Activated CD4-positive, alpha-beta T cell treated with anti-CD3 and anti-CD28 coated beads, Interleukin-2, Interleukin-6, amounts not matched to agents 100 ng/mL and 50 ng/mL, durations not matched to agents 16 hours and 8 hours (primary cell): ENCODE measurements around the gene CEP120.
"Not testable (repeated sequence)": the region's sequence is repeated elsewhere in the genome, so short reads cannot be mapped to it uniquely, and the experiment has no call there.

Source experiments
- DNase-seq: peaks from one replicate; pipeline ENCODE4 v3.0.0-alpha.2; 2020

The CEP120 gene

DNA sequence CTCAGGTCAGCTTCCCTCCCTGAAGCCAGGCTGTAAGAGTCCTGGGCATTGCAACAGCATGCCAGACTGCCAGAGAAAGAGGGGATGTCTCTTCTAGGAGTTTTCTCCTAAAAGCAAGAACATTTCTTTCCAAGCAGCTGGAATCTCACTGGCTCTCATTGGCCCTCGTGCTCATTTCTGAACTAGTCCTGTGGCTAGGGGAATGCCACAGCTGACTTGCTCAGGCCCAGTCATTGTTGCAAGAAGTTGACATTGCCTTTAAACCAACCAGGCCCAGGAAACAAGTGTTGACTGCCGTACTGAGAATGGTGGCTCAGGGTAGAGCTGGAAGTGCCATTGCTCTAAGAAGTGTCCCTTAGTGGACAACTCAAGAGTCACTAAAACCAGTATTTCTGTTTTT is 15.0 kb upstream of the CEP120 start:
- DNase-seq: peak; percentile 61

- DNase-seq: no peak
Measured at GRCh38 chr5:123436201-123436600, 13.0 kb upstream of the CEP120 start.

DNA sequence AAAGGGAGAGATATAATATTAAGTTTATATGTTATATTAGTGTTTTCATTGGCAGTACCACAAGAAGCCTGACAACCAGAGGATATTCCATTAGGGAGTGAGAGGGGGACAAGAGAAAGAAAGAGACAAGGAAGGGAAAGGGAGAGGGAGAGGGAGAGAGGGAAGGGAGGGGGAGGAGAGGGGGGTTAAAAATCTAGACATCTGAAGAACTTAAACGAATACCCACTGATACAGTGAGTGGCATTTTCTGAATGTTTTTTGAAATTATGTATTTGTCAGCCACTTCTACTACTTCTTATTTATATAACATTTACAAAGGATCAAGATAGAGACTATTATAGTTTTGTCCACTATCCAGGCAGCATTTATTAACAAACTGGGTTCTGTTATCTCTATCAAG is 11.6 kb upstream of the CEP120 start:
- no peak for DNase-seq

DNA sequence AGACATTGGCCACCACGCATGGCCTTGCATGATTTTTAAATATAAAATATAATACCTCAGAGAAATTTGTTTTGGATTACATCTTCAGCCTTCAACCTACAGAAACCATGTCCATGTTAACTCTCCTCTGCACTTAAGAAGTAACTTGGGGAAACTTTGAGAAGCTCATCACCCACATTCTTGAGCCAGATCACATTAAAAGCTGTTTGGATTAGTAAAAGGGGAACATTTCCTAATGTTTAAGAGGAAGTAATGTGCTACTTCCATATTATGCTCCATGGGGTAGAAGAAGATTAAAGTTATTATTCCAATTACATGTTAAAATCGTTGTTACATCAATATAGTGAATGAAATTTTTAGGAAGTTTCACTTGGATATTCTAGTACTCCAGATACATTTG is 10.4 kb upstream of the CEP120 start:
- DNase-seq: no peak

DNA sequence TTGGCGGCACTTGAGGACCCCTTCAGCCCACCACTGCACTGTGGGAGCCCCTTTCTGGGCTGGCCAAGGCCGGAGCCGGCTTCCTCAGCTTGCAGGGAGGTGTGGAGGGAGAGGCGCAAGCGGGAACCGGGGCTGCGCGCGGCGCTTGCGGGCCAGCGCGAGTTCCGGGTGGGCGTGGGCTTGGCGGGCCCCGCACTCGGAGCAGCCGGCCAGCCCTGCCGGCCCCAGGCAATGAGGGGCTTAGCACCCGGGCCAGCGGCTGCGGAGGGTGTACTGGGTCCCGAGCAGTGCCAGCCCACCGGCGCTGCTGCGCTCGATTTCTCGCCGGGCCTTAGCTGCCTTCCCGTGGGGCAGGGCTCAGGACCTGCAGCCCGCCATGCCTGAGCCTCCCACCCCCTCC is 7.2 kb upstream of the CEP120 start:
- DNase-seq: not testable (repeated sequence)

- peak; percentile 21 for DNase-seq
Measured at GRCh38 chr5:123429993-123430392, 6.8 kb upstream of the CEP120 start.

- DNase-seq: no peak
Measured at GRCh38 chr5:123429221-123429954, 6.2 kb upstream of the CEP120 start.

DNA sequence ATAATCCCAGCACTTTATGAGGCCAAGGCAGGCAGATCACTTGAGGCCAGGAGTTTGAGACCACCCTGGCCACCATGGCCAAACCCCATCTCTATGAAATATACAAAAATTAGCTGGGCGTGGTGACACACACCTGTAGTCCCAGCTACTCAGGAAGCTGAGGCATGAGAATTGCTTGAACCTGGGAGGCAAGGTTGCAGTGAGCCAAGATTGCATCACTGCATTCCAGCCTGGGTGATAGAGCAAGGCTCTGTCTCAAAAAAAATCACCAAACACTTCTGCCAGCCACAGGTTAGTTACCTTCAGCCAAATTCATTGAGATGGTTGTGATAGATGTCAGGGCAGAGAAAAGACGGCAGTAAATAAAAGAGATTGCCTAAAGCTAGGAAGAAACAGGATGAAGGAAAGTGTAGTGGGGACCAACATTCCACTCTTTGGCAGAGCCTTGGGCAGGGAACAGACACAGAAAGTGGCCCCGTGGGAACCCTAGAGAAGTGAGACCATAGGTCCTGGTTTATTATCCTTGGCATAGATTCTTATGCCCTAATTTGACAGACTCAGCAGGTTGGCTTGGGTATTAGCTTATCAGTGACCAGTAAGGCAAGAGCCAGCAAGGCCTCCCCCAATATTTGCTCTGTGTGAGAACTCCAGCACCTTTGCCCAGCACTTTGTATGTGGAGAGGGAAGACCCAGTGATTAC is 5.5 kb upstream of the CEP120 start:
- DNase-seq: no peak

DNA sequence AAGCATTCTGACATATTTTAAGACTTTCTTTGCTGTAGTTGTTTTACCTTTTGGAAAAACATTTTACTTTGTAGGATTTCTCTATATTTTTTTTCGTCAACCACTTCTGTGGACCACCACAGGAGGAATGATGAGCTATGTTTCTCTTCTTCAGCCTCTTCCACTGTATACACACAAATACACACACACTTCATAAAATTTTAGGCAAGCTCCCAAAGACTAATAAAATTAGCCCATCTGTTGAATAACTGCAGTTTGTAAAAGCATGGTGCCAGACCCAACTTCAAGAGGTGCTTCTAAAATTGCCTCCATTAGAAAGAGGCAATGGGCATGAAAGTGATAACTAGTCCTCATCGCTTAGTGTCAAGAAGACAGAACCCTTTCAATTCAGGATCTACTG is 4.1 kb upstream of the CEP120 start:
- no peak for DNase-seq

- no peak for DNase-seq
Measured at GRCh38 chr5:123425431-123425830, 2.2 kb upstream of the CEP120 start.

DNA sequence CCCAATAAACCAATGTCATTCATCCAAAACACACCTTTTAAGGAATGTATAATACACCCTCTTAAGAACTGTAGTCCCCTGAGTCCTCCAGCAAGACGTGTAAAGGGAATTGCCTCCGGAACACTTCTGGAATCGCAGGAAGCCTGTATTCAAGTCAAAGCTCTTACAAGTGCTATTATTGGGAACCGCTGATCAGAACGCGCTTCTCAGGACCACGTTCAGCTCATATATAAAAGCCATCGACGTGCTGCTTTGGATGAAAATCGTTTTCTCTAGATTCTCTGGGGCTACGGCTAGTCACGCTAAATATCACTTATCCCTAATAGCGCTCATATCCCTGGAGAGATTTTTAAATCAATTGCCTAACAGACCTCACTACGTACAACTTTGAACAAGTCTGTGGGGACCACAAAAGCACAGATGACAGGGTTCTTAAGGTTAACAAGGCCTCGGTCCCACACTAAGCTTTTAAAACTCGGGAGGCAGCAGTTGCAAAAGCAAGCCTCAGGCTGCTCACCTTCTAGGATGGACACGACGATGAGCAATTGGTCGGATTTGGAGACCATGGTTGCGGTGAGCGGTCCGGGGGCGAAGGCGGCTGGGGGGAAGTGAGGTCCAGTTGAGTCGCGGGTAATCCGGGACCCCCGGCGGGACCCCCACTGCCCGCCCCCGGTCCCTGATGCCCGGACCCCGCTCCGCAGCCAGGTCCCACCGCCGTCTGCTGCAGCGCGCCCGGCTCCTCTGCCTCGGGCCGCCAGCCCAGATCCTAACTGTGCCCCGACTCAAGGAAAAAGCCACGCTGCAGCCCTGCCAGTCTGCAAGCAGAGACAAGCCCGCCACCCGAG is 548 bp downstream of the CEP120 start:
- peak; percentile 30 for DNase-seq

DNA sequence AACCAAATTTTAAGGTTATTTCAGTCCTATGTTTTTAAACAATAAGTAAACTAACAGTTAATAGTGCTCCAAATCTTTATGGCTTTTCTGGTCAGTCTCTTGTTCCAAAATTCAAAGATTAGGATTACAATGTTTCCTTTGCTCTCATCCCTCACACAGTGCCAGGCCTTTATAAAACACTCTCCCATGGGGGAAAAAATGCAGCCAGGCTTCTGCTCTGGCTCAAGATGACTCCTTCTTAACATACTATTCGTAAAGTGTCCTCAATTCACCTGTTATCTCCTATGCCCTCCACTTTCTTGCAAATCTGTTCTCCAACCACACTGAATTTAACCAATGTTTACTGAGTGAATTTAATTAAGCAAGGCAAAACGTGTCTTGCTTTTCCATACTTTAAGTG is 1.4 kb downstream of the CEP120 start:
- no peak for DNase-seq

DNA sequence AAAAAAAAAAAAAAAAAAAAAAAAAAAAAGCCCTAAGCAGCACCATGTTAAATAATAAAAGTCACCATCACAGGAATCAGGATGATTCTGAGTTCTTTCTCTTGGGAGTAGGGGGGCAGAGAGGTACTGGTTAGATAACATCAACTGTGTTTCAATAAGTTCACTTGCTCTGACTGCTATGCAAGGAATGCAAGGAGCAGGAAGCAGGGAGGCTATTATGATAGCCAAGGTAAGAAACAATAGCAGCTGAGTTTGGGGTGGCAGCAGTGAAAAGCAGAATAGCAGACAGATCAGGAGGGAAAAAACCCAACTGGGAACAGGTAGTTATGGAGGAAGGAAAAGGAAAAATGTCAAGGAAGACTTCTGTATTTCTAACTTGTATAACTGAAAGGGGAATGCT is 8.2 kb downstream of the CEP120 start:
- DNase-seq: no peak

DNA sequence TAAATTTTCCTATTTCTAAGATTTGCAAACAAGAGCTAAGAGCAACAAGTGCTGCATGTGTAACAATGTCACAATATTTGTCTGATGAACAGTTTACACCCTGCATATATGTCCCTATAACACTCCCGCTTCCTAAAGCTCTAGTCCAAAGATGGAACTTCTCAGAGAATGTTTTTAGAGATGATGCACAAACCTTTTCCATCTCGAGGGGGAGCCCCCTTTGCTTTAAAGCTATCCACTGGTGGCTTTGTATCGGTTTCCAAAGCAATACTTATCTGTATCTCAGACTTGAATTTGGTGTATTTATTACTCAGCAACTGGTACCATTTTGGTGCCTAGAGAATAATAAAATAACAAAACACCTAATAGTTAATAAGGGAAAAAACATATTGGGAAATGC is 11.0 kb downstream of the CEP120 start:
- no peak for DNase-seq

DNA sequence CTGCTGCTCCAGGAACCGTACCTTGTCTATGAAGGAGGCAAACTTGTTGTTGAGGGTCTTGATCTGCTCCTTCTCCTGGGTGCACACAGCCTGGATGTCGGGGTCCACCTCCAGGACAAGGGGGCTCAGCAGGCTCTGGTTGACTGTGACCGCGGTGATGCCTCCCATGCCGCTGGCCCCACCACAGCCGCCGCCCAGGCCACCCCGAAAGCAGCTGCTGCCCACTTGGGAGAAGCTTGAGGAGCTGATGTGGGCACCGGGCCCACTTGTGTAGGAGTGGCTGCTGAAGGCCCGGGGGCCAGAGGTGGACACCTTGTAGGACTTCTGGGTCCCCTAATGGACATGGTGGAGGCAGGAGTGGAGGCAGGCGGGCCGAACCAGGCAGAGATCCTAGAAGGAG is 21.2 kb downstream of the CEP120 start:
- not testable (repeated sequence) for DNase-seq

GRCh38 chr5:123401320-123401719 is 21.9 kb downstream of the CEP120 start:
- DNase-seq: no peak

GRCh38 chr5:123400870-123401291 is 22.3 kb downstream of the CEP120 start:
- not testable (repeated sequence) for DNase-seq

DNA sequence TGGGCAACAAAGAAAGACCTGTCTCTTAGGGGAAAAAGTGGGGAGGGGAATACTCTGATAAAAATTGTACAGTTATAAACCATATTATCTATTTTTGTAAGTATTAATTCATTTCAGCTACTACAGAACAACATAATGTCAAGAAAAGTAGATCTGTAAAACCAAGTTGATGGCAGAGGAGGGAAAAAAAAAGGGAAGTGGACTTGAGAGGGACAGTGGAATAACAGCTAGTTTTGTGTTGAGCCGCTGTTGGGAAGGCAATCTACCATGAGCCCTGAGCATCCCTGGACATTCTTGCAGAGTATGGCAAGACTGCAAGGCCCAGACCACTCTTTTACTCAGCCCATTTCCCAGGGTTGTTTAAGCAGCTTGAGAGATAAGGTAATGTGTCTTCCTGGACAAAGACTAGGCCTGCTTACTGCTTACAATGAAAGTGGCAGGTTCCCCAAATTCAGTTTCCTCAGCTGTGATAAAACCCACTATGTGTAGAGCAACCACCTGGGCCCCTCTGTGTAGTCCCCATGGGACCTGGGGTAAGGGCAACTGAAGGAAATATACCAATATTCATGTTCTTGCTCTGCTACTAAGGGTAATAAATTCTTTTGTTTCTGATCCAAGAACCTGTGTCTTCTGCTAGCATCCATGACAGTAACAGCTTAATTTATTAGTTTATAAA is 25.0 kb downstream of the CEP120 start:
- no peak for DNase-seq

DNA sequence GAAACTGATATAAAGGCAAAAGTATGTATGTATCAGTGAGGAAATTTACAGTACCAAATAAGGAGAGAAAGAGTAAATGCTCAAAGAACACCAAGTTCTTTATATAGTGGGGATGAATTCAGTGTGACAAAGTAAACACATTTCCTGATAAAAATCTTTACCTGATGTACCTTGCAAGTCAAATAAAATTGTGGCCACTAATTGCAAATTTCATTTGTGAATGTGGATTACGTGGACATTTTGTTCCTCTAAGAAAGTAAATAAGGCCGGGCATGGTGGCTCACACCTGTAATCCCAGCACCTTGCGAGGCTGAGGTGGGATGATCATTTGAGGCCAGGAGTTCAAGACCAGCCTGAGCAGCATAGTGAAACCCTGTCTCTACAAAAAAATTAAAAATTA is 25.7 kb downstream of the CEP120 start:
- DNase-seq: no peak

- DNase-seq: no peak
Measured at GRCh38 chr5:123391009-123391408, 32.2 kb downstream of the CEP120 start.

- DNase-seq: no peak
Measured at GRCh38 chr5:123389794-123390193, 33.4 kb downstream of the CEP120 start.

DNA sequence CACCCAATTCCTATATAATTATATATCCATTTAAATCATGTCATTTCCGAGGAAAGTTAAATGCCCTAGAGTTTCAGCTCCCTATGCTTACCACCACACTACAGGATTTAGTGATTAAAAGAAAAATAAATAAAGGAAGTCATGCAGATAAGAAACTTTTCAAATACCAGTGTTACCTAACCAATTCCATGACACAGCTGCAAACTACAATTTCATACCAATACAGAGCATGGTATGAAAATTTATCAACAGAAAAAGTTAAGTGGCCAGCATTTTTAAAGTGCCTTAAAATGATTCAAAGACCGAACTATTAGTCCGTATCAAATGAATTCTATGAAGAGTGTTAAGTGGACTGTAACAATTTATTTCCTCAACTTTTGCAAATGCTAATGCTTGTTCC is 35.9 kb downstream of the CEP120 start:
- no peak for DNase-seq

DNA sequence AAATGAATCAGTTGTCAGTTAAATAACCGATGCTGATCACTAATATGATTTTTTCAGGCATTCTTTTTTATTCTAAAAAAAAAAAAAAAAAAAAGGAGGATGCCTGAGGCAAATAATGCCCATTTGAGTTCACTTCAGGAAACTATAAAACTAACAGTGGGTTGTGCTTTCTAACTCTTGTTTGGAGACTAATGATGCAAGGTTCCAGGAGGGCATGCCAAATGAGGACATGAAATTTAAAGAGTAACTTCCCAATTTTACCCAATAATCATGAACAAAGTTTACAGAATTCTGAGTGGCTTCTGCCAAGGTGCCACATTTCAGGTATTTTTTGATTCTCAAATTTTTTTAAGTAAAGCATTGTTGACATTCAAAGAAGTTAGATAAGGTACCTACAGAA is 41.0 kb downstream of the CEP120 start:
- DNase-seq: no peak
